HG02642 (cell line): ENCODE results near the gene KRT75.

Source experiments
- ATAC-seq: cut with Tn5 transposase; IDR thresholded peaks from one replicate; pipeline ENCODE4 v1.9.1; 2021; ENCODE audit warnings: mild to moderate bottlenecking; ENCODE audit not compliant: unreplicated experiment, poor library complexity

The KRT75 gene

DNA sequence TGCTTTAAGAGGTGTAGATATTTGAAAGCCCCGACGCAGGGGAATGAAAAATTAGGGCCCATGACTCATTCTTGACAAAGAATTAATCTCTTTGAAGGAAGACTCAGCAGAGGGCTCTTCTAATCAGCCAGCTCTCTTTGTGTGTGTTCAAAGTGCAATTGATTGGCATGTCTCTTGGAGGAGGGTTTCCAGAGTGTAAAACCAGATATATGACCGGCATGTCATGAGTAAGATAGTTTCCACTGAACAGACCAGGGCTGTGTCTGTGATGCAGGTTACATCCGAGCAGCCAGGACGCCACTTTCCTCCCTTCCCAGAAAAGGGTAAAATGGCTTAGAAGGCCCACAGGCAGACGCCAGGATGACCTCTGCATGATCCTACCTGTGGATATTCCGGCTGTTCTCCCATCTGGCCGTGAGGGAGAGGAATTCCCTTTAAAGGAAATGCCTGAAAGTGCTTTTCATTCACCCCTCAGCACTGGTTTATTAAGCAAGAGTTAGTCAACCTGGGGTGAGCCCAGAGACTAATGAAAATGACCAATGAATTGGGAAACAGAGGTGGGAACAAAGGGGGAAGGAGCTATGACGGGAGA lies 7.2 kb upstream of the KRT75 start:
- no peak for ATAC-seq

DNA sequence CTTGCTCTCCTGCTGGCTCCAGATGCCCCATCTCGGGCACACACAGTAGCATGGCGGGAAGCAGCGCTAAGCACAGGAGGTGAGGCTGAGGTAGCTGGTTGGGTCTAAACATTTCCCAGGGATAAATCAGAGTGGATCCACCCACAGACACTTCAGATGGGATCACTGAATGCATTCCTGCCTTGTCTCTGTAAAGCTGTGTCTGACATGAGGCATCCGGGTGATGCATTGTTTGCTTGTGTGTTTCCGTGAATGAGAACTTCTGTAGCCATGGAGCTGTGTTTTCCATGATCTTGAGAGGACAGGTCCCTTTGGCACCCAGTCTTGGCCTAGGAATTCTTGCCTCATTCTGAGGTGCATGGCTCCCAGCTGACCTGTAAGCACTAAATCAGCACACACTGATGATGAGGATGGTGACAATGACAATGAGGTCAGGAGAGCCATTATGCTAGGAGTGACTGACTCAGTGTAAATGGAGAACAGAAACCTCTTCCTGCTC lies 6.7 kb upstream of the KRT75 start:
- ATAC-seq = no peak

DNA sequence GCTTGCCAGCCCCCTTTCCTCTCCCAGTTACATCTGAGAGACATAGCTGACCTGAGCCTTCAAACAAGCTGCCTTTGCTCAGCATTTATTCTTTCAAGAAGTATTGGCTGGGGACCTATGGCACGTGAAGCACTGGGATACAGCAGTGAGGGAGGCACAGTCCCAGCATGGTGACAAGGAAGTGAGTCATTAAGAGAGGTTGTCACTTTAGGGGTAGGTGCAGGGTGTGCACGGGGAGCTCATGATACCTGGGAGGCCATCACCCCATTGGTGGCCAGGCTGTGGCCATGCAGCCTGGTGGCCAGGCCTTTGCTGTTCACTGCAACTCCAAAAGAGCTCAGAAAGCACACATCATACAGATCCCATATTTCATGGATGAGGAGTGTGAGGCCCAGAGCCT lies 5.7 kb upstream of the KRT75 start:
- no peak for ATAC-seq

DNA sequence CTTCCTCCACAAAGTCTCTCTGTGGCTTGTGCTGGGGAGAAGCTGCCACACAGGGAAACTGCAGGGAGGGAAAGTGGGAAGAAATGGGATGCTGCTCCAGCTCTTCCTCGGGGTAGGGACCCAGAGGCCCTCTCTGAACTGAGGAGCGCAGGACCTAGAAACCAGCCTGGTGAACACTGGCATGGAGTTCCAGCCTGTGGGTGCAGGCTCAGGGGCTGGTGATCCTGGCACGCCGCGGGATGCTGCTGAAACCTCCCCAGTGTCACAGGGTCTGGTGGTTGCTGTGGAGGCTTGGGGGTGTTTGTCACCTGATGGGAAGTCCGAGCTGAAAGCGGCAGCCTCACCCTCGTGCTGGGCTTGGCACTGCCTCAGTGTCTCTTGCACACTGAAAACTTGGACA lies 5.2 kb upstream of the KRT75 start:
- ATAC-seq = no peak

DNA sequence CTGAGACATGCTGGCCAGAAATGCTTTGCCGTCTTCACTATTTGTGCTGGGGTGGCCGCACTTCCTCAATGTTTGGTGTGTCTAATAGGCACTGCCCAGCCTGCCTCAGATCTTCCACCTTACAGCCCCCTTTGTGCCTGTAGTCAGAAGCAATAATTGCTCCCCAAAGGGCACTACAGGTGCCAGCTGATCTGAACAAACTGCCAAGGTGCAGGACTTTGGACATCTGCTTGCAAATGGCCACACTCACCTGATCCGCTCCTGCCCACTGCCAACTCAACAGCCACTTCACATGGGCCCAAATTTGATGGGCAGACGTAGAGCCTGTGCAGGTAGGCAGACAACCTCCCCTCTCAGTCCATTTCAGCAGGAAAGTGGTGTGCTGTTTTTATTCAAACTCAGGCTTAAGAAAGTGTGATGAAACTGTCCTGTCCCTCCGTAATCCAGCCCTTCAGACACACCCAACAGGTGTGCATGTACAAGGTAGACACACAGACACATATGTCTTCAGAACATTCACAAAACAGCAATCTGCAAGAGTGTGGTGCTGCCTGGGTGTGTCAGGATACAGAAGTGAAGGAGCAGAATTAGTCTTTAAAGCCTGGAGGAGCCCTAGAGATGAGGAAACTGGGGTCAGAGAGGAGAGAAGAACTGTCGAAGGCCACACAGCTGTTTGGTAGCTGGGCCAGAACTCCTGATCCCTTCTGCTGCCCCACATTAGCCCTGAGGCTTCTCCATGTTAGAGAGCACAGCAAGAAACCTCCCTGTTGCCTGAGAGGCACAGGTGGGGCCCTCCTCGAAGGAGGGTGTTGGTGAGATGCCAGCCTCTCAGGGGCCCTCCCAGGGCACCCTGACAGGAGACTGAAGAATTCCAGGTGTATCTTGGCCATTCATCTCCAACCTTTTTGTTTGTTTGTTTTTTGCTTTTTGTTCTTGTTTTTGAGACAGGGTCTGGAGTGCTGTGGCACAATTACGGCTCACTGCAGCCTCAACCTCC lies 4.4 kb upstream of the KRT75 start:
- no peak for ATAC-seq

DNA sequence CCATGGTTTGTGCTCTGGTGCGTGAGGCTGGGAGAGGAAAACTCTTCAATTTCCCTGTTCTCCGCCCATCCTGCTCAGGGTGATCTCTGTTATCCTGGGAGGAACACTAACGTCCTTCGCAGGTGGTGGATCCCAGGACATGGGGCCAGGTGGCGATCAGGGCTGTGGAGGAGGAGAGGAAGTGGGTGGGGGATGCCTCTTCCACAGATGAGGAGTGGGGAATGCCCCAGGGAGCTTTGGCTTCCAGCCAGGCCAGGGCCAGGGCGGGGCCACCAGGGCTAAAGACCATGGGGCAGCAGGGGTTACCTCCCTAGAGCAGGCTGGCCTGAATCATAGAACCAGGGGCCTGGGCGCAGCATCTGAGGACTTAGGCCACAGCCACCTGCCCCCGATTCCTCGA lies 3.3 kb upstream of the KRT75 start:
- ATAC-seq = no peak

DNA sequence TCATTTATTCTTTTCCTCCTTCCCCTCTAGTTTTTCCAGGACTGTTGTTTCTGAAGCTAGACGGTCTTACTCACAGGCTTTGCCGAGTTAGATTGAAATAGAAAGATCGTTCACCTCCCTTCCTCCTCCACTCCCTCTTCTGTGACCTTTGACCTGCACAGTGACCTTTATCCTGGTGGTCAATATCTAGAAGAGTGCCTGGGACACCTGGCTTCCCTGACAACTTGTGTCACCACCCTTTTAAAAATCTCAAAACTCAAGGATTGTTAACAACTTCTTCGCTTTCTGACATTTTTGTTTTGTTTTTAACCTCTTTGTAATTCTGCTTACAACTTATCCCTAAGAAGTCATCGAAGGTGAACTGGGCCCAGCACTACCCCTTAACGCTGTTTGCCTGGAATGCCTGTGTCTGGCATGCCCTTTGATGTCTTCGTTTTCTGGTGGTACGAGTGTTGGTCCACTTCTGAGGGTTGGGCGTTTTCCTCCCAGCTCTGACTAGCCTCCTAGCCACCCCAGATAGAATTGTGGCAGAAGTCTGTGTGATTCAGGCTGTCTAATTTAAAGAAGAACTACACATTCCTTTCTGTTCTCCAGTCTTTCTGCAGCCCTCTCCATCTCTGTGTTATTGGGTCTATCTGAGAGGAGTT lies 2.8 kb upstream of the KRT75 start:
- ATAC-seq = no peak

DNA sequence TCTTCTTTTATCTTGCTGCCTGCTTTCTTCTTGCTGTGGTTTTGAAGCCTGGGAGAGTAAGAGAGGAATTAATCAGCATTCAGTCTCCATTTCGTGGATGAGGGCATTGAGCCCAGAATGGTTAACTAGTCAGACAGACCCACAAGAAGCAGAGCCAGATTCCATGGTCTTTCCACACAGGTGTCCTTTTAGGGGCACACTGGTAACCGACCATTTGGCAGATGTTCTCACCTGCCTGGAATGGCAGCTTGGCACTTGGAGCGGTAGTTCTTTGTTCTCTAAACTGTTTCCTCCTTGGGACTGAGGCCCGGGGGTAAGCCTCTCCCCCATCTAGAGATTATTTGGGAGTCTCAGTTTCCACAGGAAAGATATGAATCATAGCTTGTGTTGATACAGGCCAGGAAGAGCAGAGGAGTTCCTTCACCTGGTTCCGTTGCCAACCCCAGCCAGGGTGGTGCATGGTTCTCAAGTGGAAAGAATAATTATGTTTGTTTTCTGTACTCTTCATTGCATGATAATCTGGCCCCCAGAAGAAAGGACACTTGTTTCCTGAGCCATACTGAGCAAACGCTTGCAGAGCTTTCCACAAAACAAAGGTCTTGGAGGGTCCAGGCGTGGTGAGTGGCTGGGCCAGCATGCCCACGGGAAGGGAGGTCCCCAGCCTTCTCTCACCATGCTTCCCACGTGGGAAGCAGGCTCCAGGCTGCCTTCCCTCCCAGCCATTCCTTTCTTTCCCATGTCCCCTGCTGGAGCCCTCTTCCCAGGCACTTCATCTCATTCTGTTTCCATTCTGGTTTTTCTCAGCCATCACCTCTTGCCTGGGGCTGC lies 2.0 kb upstream of the KRT75 start:
- ATAC-seq = no peak

DNA sequence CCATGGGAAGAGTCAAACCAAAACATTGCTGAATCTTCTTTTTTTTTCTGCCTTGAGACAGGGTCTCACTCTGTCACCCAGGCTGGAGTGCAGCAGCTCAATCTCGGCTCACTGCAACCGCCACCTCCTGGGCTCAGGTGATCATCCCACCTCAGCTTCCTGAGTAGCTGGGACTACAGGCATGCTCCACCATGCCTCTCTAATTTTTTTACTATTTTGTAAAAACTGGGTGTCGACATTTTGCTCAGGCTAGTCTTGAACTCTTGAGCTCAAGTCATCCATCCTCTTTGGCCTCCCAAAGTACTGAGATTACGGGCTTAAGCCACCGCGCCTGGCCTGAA lies 1.5 kb upstream of the KRT75 start:
- no peak for ATAC-seq

DNA sequence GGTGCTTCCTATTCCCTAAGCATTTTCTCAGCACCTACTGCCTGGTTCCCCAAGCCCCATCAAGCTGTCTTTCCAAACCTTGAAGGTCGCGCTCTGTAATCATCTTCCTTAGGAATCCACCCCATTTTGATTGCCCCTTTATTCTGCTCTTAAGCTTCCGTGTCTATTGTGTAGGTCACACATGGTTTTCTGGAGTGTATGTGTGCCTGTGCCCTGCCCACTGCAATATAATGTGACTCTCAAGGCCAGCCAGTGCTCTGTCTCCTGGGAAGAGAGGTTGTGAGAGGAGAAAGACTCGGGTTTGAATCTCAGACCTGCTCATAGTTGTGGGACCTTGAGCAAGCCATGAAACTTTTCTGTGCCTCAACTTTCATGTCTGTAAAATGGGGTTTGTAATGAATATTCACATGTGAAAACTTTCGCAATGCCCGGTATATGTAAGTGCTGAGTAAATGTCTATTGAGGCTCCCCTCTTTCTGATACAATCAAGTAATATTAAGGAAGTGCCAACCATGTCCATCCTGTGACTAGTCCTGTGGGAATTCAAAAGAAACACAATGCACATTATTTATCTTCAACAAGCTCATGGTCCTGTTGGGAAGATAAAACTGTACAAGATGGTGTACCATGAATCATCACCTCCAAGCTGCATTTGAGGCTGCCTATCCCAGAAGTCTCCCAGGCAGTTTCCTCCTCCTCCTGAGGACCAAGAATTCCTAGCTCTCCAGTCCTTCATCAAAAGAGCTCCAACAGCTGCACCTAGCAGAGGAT lies 774 bp upstream of the KRT75 start:
- no peak for ATAC-seq

DNA sequence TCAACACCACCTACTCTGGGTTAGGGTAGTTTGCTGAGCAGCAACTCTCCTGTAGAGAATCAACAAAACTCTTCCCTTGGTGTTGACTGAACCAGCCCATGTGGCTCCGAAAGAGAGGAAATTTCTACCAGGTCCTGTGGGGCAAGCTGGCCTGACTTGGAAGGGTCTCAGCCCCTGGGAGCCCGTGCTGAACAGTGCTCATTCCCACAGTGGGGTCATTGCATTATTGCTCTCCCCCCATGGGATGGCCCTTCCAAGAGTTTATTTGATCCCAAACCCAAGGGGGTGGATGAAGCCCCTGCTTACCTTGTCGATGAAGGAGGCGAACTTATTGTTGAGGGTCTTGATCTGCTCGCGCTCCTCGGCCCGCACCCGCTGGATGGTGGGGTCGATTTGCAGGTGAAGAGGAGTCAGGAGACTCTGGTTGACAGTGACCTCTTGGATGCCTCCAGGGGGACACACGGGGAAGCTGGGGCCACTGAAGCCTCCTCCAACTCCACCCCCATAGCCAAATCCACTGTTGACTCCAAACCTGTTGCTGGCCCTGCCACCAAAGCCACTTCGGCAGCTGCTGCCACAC lies 580 bp downstream of the KRT75 start:
- ATAC-seq = no peak

DNA sequence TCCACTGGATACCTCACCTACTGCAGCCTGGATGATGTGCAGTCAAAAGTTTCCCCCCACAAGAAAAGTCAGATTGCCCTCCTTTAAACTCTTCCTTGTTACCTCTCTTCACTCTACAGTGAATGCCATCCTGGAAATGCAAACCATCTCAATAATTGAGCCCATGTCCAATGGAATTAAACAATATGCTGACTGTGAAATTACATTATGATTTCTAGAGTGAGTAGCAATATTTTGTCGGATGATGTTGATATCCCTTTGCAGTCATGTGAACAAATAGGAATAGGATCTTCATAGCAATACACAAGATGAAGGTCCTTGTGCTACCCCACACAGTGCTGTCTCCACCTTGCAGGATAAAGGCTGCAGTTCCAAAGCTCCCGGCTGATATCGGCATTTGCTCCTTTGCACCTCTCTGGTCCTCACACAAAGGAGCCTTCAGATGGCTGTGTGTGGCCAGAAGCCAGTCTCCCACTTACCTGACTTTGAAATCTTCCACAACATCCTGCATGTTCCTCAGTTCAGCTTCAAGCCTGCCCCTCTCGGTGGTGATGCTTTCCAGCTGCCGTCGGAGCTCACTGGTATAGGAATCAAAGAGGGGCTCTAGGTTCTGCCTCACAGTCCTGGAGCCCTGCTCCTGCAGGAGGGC lies 1.5 kb downstream of the KRT75 start:
- ATAC-seq = no peak

DNA sequence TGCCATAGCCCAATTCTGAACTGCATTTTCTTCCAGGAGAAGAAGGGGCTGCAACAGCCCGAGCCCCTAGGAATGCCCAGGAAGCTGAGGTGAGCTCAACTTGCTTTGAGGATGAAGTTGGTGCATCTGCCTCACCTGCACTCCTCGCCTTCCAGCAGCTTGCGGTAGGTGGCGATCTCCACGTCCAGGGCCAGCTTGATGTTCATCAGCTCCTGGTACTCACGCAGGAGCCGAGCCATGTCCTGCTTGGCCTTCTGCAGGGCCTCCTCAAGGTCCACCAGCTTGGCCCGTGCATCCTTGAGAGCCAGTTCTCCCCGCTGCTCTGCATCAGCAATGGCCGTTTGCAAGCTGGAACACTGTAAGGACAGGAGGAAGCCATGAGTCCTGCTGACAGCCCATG lies 6.0 kb downstream of the KRT75 start:
- ATAC-seq = no peak

DNA sequence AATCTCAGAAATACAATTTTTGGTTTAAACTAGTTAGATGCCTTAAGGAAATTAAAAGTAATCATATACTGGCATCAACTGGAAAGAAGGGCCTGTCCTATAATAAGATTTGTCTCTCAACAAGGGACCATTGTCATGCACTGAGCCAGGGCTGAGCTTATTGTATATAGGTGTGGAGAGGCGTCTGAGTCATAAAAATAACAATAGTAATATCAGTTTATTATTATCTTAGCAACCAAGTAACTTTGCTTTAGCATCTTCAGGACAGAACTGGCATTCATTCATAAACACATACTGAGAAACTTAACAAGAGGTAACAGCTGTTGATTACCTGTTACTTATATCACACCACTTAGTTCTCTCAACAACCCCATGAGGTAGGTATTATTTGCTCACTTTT lies 7.1 kb downstream of the KRT75 start:
- ATAC-seq = no peak

DNA sequence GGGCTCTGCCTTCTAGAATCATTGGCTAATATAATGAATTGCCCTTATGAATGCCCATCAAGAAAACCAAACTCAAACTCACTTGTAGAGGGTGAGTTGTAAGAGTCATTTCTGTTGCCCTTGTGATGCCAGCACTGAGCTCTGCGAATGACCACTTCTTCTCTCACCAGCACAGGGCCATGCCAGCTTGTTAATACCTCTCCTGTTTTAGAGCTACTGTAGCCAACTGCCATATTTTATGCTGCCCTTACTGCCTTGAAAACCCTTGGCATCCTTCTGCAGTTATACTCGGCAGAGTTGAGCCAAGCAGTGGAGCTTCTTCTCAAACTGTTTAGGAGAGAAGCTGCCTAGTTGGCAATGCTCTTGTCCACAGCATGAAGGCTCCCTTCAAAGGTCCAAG lies 8.1 kb downstream of the KRT75 start:
- ATAC-seq = no peak

DNA sequence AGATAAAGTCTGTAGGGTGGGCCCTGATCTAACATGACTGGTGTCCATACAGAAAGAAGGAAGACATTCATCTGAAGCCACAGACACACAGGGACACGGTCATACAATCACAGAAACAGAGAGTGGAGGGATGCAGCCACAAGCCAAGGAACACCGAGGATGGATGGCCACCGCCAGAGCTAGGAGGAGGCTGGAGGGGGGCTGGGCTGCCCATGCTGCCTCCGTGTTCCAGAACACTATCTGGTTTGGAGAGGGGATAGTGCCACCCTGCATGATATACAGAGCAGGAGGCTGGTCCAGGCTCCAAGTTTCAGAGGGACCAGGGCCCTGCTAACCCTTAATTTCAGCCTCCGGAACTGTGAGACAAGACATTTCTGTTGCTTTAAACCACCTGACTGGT lies 8.7 kb downstream of the KRT75 start:
- ATAC-seq = no peak

DNA sequence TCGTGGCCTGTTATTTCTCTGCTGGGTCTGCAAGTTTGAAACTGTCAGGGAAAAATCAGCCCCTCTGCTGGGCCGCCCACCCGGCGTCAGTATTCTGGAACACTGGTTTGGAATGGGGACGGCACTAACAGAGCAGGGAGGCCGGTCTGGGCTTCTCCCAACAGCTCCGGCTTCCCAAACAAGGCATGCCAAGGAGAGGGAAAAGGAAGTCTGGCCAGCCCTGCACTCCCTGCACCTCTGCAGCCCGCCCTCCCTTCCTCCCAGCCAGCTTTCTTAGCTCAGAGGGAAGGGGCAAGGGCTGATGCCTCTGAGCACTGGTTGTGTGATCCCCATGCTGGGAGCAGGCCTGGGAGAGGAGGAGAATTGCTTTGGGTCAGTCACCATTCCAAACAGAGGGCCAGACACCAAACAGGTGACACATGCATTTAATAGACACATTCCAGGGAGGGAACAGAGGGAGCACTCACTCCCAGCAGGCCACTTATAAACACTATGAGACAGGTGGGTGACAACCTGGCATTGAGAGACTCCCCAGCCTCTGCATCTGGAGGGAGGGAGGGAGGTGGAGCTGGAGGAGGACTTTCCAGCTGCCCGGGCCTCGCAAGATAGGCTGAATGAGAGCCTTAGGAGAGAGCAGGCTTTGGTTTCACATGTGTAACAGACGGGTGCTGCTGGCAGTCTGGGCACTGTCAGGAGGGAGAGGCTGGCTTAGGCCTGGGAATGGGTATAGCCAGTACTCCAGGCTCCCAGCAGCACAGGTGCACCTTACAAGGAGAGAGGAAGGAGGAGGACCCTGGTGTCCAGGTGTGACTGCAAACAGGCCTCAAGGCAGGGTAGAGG lies 10.3 kb downstream of the KRT75 start:
- no peak for ATAC-seq

DNA sequence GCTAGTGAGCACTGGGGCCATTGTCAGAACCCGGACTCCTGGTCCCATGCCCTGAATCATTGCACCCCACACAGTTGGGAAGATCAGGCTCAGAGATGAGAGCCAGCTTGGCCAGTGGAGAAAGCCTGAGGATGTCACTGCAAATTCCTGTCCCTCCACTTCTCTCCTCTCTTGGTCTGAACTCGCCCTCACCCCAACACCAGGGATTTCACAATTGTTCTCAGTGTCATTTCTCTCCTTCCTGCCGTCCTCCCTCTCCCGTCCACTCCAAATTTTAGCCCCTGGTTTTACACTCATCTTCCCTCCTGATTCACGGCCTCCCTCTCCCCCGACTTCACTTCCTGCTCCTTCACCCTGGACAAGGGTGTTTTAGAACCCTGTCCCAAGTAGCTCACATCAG lies 11.1 kb downstream of the KRT75 start:
- no peak for ATAC-seq
